ENCODE data around the gene FOXP1. TPM values are rescaled to one million over a fixed set of nuclear protein-coding genes. Genes with fewer than 3 reads are reported as not detected.

The FOXP1 gene
- total RNA-seq, 3 donors from 2014 or later = 61.9 to 267 (median 146) TPM

DNA sequence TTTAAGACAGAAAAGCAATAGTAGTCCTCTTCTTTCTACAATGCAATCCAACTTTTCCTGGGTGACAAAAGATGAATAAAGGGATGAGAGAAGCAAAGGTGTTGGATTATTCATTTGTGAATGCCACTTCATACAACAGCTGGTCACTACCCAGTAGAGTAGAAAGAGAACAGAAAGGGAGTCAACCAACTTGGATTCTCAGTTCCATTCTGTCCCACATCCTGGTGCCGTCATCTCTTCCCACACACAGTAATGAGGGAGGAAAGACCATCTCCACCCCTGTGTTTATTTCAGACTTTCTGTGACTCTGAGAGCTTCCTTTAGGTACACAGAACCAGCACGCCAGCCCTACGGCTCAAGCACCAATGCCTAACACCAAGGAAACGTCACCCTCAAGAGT, 71.0 kb downstream of the FOXP1 start:
- Histone ChIP-seq H3K36me3 (no peaks in the 10 kb centered on the region), H3K4me3 (no peak overlapping the region), H3K9me3 (no peaks in the 10 kb centered on the region), H3K27ac (no peak overlapping the region), H3K4me1 (no peaks in the 10 kb centered on the region), H3K27me3 (no peaks in the 10 kb centered on the region)
- intact Hi-C loops (cut with DNase I; ENCODE audit: low total_unique reads) = no loop called here
- no peak for DNase-seq (ENCODE audit: low spot score in 2 of 2)
- TF ChIP-seq POLR2AphosphoS5 (IDR thresholded peaks at IDR 0.05) (no peak), CTCF (IDR thresholded peaks at IDR 0.05) (no peak), POLR2A (IDR thresholded peaks at IDR 0.05) (no peak)

DNA sequence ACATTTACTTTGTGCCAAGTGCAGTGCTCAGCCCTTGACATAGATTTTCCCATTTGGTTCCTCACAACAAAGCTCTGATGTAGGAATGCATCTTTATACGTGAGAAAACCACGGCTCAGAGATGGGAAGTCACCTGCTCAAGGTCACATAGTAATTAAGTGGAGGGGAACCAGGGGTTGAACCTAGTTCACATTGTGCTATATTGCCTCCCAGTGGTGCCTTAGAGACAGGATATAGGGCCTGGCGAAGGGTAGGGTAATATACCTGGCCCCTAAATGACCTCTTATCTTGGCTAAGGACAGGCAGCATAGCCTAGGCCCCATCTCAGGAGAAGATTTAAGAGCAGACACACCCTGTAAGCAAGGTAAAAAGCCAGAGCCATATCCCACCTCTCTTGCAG, 71.5 kb downstream of the FOXP1 start:
- TF ChIP-seq CTCF (IDR thresholded peaks at IDR 0.05) (no peak), POLR2AphosphoS5 (IDR thresholded peaks at IDR 0.05) (no peak), POLR2A (IDR thresholded peaks at IDR 0.05) (no peak)
- no peaks in the 10 kb centered on the region for H3K27me3 ChIP-seq
- no peak overlapping the region for H3K4me3 ChIP-seq
- DNase-seq (ENCODE audit: low spot score in 2 of 2) = no peak
- no peaks in the 10 kb centered on the region for H3K9me3 ChIP-seq
- no peak overlapping the region for H3K27ac ChIP-seq
- intact Hi-C loops (cut with DNase I; ENCODE audit: low total_unique reads) = no loop called here
- H3K36me3 ChIP-seq = no peaks in the 10 kb centered on the region
- H3K4me1 ChIP-seq = no peaks in the 10 kb centered on the region

DNA sequence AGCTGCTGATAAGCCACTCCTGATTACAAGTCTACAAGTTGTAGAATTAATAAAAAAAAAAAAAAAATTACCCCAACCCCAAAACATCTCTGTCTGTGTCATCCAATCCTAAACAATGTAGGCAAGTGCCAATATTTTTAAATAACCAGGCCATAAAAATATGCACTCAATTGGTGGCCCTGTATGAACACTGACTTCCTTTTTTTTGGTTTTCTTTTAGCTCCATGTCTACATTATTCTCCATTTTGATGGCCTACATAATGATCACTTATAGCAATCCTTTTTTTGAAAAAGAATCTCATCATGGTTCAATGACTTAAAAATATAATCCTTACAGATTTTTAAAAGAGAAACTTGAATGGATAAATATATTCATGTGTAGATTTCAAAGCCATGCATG, 72.1 kb downstream of the FOXP1 start:
- Histone ChIP-seq H3K27me3 (no peaks in the 10 kb centered on the region), H3K36me3 (no peaks in the 10 kb centered on the region), H3K9me3 (no peaks in the 10 kb centered on the region), H3K4me1 (no peaks in the 10 kb centered on the region), H3K4me3 (no peak overlapping the region), H3K27ac (no peak overlapping the region)
- DNase-seq (ENCODE audit: low spot score in 2 of 2) = no peak
- TF ChIP-seq POLR2A (IDR thresholded peaks at IDR 0.05) (no peak), CTCF (IDR thresholded peaks at IDR 0.05) (no peak)
- intact Hi-C loops (cut with DNase I; ENCODE audit: low total_unique reads) = no loop called here

GRCh38 chr3:71511037-71511436, 72.5 kb downstream of the FOXP1 start:
- TF ChIP-seq CTCF (IDR thresholded peaks at IDR 0.05) (no peak), POLR2A (IDR thresholded peaks at IDR 0.05) (no peak), POLR2AphosphoS5 (IDR thresholded peaks at IDR 0.05) (no peak)
- intact Hi-C loops (cut with DNase I; ENCODE audit: low total_unique reads) = no loop called here
- H3K27ac ChIP-seq = no peak overlapping the region

DNA sequence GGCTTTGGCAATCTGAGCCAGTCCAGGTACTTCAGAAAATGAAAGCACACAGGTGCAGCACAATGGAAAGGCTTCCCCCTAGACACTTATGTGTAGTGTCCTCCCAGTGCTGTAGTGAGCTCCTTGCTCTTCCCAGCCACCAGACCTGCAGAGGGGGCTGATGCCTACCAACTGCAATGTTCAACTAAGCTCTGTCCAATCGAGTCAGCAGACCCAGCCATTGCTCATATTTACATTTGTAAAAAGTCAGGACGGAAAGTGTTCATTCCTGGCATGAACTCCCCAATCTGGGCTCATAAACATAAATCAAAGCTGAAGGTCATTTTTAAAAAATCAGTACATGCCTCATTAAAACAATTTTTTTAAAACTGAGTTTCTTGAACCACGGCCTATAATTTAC, 73.0 kb downstream of the FOXP1 start:
- Histone ChIP-seq H3K27ac (no peak overlapping the region), H3K4me1 (no peaks in the 10 kb centered on the region), H3K4me3 (no peak overlapping the region), H3K27me3 (no peaks in the 10 kb centered on the region), H3K9me3 (no peaks in the 10 kb centered on the region), H3K36me3 (no peaks in the 10 kb centered on the region)
- DNase-seq (ENCODE audit: low spot score in 2 of 2) = no peak
- TF ChIP-seq POLR2A (IDR thresholded peaks at IDR 0.05) (no peak), CTCF (IDR thresholded peaks at IDR 0.05) (no peak), POLR2AphosphoS5 (IDR thresholded peaks at IDR 0.05) (no peak)
- intact Hi-C loops (cut with DNase I; ENCODE audit: low total_unique reads) = no loop called here

More at GRCh38 chr3:71511037-71511436, 72.5 kb downstream of the FOXP1 start:
- no peak overlapping the region for H3K4me3 ChIP-seq
- H3K27me3 ChIP-seq = no peaks in the 10 kb centered on the region
- DNase-seq (ENCODE audit: low spot score in 2 of 2) = no peak
- no peaks in the 10 kb centered on the region for H3K36me3 ChIP-seq
- no peaks in the 10 kb centered on the region for H3K9me3 ChIP-seq
- H3K4me1 ChIP-seq = no peaks in the 10 kb centered on the region

Data from breast epithelium (tissue), 4 donors.